ENCODE measurements around the gene GRM8.

- TF ChIP-seq CTCF (IDR thresholded peaks at IDR 0.05; ENCODE audit: low read depth, low read length, poor library complexity, severe bottlenecking) (no peak), EZH2phosphoT487 (IDR thresholded peaks at IDR 0.05; ENCODE audit: borderline replicate concordance, low read length) (no peak)
These were observed 723.5 kb downstream of the GRM8 start for GRCh38 chr7:126529254-126529653.
